Loucy (cell line): ENCODE measurements around the gene EFNB2.

Experiments
- H2AFZ ChIP-seq: fragments of 200-600 bp; sonication (generic); 2 replicates; pipeline ENCODE4 v1.6.0; 2016; ENCODE audit warnings: antibody characterized with exemption, mild to moderate bottlenecking, low read length, moderate library complexity
- H3F3A ChIP-seq: fragments of 200-600 bp; 2 replicates; pipeline ENCODE4 v1.6.0; 2016; ENCODE audit warnings: antibody characterized with exemption, low read depth, mild to moderate bottlenecking
- H3K27me3 ChIP-seq: fragments of 200-600 bp; sonication (generic); 2 replicates; pipeline ENCODE4 v1.6.1; 2014; ENCODE audit warnings: low read length, mild to moderate bottlenecking; ENCODE audit not compliant: insufficient read depth, poor library complexity, severe bottlenecking
- H3K36me3 ChIP-seq: fragments of 200-600 bp; sonication (generic); 2 replicates; pipeline ENCODE4 v1.6.1; 2016; ENCODE audit warnings: low read length; ENCODE audit not compliant: insufficient read depth
- H3K4me1 ChIP-seq: fragments of 200-600 bp; sonication (generic); 2 replicates; pipeline ENCODE4 v1.5.1; 2014; ENCODE audit warnings: low read length, mild to moderate bottlenecking; ENCODE audit not compliant: insufficient read depth, poor library complexity, severe bottlenecking
- H3K4me2 ChIP-seq: fragments of 200-600 bp; sonication (generic); 2 replicates; pipeline ENCODE4 v1.6.0; 2014; ENCODE audit warnings: antibody characterized with exemption, low read length, low read depth, mild to moderate bottlenecking; ENCODE audit not compliant: poor library complexity, severe bottlenecking
- H3K4me3 ChIP-seq: fragments of 200-600 bp; sonication (generic); 2 replicates; pipeline ENCODE4 v1.5.1; 2014; ENCODE audit warnings: low read length, mild to moderate bottlenecking, mixed read lengths; ENCODE audit not compliant: poor library complexity, severe bottlenecking
- H3K79me2 ChIP-seq: fragments of 200-600 bp; sonication (generic); 2 replicates; pipeline ENCODE4 v1.6.1; 2014; ENCODE audit warnings: low read length; ENCODE audit not compliant: insufficient read depth
- H3K9ac ChIP-seq: fragments of 200-600 bp; sonication (generic); 2 replicates; pipeline ENCODE4 v1.6.0; 2014; ENCODE audit warnings: mild to moderate bottlenecking, low read depth, low read length, moderate library complexity; ENCODE audit not compliant: poor library complexity, severe bottlenecking
- H3K9me2 ChIP-seq: fragments of 200-600 bp; sonication (generic); replicated peaks from 2 replicates; pipeline ENCODE4 v1.6.1; 2016; ENCODE audit warnings: low read depth, low read length, mixed read lengths
- H3K9me3 ChIP-seq: fragments of 200-600 bp; sonication (generic); 2 replicates; pipeline ENCODE4 v1.6.1; 2014; ENCODE audit warnings: mild to moderate bottlenecking, antibody characterized with exemption, low read length, low read depth; ENCODE audit not compliant: insufficient read depth
- H4K20me1 ChIP-seq: fragments of 200-600 bp; sonication (generic); 2 replicates; pipeline ENCODE4 v1.6.0; 2014; ENCODE audit warnings: antibody characterized with exemption, low read length, mild to moderate bottlenecking; ENCODE audit not compliant: insufficient read depth, poor library complexity, severe bottlenecking
- CTCF ChIP-seq: fragments of 200-600 bp; sonication (generic); conservative IDR thresholded peaks from 2 replicates; pipeline ENCODE4 v1.5.1; 2014; ENCODE audit warnings: mild to moderate bottlenecking, antibody characterized with exemption, low read length
- EZH2phosphoT487 ChIP-seq: fragments of 200-600 bp; IDR thresholded peaks from 2 replicates; pipeline ENCODE4 v1.6.1; 2018; ENCODE audit warnings: antibody characterized with exemption, mild to moderate bottlenecking, moderate library complexity, borderline replicate concordance

The EFNB2 gene

GRCh38 chr13:106499896-106500295, 35.6 kb downstream of the EFNB2 start:
- Histone ChIP-seq H3K9ac (no peak overlapping the region), H3K27me3 (no peaks in the 10 kb centered on the region), H3K4me1 (peaks cover 48% of the 10 kb centered on the region), H3K4me3 (peak overlapping the region; percentile 30), H3K9me2 (no peaks in the 10 kb centered on the region), H3K36me3 (no peaks in the 10 kb centered on the region), H4K20me1 (no peaks in the 10 kb centered on the region), H3K79me2 (no peaks in the 10 kb centered on the region), H3F3A (no peaks in the 10 kb centered on the region), H2AFZ (peak overlapping the region; percentile 77), H3K9me3 (no peaks in the 10 kb centered on the region), H3K4me2 (peak overlapping the region; percentile 57)
- TF ChIP-seq EZH2phosphoT487, result no peak
- TF ChIP-seq CTCF, result no peak

GRCh38 chr13:106499113-106499512, 36.3 kb downstream of the EFNB2 start:
- Histone ChIP-seq H3K9ac (no peak overlapping the region), H3K4me1 (peaks cover 51% of the 10 kb centered on the region), H3K27me3 (no peaks in the 10 kb centered on the region), H3F3A (no peaks in the 10 kb centered on the region), H3K79me2 (no peaks in the 10 kb centered on the region), H3K9me3 (no peaks in the 10 kb centered on the region), H3K4me2 (peak overlapping the region; percentile 57), H3K9me2 (no peaks in the 10 kb centered on the region), H4K20me1 (no peaks in the 10 kb centered on the region), H3K4me3 (no peak overlapping the region), H3K36me3 (no peaks in the 10 kb centered on the region), H2AFZ (no peak overlapping the region; the same call in 1 of the 2 replicates)
- no peak for TF ChIP-seq EZH2phosphoT487
- no peak for TF ChIP-seq CTCF

- H3K4me1 ChIP-seq, result peaks cover 55% of the 10 kb centered on the region
- H4K20me1 ChIP-seq, result no peaks in the 10 kb centered on the region
- no peaks in the 10 kb centered on the region for H3K27me3 ChIP-seq
- peak overlapping the region; percentile 57 for H3K4me2 ChIP-seq
- H3F3A ChIP-seq, result no peaks in the 10 kb centered on the region
- H3K79me2 ChIP-seq, result no peaks in the 10 kb centered on the region
- no peaks in the 10 kb centered on the region for H3K9me2 ChIP-seq
- no peaks in the 10 kb centered on the region for H3K36me3 ChIP-seq
- H2AFZ ChIP-seq, result peak overlapping the region; percentile 37; the same call in 1 of the 2 replicates
- H3K9ac ChIP-seq, result no peak overlapping the region
- H3K4me3 ChIP-seq, result no peak overlapping the region
- H3K9me3 ChIP-seq, result no peaks in the 10 kb centered on the region
- no peak for TF ChIP-seq CTCF
- TF ChIP-seq EZH2phosphoT487, result no peak
These were observed 36.9 kb downstream of the EFNB2 start for GRCh38 chr13:106498571-106498970.
